Activated naive CD4-positive, alpha-beta T cell treated with anti-CD3 and anti-CD28 coated beads, Interleukin-2, amount 50 U/mL, for 24 hours (primary cell): ENCODE data around the gene BSPRY.
A peak's percentile ranks its signal among the peaks of the same experiment; 100 is the strongest.
"Not testable (repeated sequence)": the region's sequence is repeated elsewhere in the genome, so short reads cannot be mapped to it uniquely, and the experiment has no call there.

ENCODE experiments used
- H3K27ac Mint-ChIP-seq: one replicate; pipeline ENCODE4 v1.8.0; 2021; ENCODE audit warnings: mild to moderate bottlenecking, mixed read lengths
- H3K27me3 Mint-ChIP-seq: one replicate; pipeline ENCODE4 v1.8.0; 2021; ENCODE audit warnings: mixed read lengths
- H3K36me3 Mint-ChIP-seq: one replicate; pipeline ENCODE4 v1.8.0; 2021; ENCODE audit warnings: mixed read lengths
- H3K4me1 Mint-ChIP-seq: one replicate; pipeline ENCODE4 v1.8.0; 2021; ENCODE audit warnings: mixed read lengths
- H3K4me3 Mint-ChIP-seq: one replicate; pipeline ENCODE4 v1.8.0; 2021; ENCODE audit warnings: mild to moderate bottlenecking, mixed read lengths
- H3K9me3 Mint-ChIP-seq: one replicate; pipeline ENCODE4 v1.8.0; 2021; ENCODE audit warnings: mixed read lengths

The BSPRY gene

DNA sequence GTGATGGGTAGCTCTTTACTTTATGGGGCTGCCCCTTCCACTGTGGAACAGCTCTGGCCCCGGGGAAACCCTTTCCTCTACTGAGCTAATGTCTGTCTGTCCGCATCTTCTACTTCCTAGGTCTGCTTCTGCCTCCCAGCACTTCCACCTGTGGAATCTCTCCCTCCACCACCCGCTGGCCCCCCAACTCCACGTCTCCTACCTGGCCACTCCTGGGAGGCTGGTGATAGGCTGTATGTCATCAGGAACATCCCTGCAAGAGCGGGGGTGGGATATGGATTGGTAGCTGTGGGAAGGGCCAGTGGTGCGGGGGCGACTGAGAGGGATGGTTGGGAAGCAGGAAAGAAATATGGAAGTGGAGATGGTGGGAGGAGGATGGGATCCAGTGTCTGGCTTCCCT lies 42.6 kb downstream of the BSPRY start:
- Mint-ChIP-seq H3K27ac (no peak overlapping the region), H3K9me3 (no peaks in the 10 kb centered on the region), H3K4me1 (peaks cover 4% of the 10 kb centered on the region), H3K4me3 (no peak overlapping the region), H3K36me3 (peaks cover 8% of the 10 kb centered on the region), H3K27me3 (no peaks in the 10 kb centered on the region)

DNA sequence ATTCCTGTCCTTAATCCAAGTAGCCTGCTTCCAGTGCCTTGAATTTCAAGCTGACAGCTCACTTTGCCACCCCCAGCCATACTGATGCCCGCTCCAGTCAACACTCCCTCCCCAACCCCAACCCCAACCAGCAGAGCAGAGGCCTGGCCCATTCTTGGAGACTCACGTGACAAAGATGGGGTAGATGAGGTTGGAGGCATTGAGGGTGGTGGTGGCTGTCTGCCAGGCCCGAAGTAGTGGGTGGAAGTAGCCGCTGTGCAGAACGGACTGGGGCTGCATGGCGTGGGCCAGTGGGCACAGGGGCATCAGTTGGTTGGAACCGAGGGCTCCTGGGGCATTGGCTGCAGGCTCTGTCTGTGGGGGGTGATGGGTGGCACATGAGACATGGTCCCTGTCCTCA lies 43.9 kb downstream of the BSPRY start:
- H3K27me3 Mint-ChIP-seq = no peaks in the 10 kb centered on the region
- H3K27ac Mint-ChIP-seq = no peak overlapping the region
- H3K9me3 Mint-ChIP-seq = no peaks in the 10 kb centered on the region
- peaks cover 4% of the 10 kb centered on the region for H3K36me3 Mint-ChIP-seq
- no peak overlapping the region for H3K4me3 Mint-ChIP-seq
- H3K4me1 Mint-ChIP-seq = peaks cover 4% of the 10 kb centered on the region

DNA sequence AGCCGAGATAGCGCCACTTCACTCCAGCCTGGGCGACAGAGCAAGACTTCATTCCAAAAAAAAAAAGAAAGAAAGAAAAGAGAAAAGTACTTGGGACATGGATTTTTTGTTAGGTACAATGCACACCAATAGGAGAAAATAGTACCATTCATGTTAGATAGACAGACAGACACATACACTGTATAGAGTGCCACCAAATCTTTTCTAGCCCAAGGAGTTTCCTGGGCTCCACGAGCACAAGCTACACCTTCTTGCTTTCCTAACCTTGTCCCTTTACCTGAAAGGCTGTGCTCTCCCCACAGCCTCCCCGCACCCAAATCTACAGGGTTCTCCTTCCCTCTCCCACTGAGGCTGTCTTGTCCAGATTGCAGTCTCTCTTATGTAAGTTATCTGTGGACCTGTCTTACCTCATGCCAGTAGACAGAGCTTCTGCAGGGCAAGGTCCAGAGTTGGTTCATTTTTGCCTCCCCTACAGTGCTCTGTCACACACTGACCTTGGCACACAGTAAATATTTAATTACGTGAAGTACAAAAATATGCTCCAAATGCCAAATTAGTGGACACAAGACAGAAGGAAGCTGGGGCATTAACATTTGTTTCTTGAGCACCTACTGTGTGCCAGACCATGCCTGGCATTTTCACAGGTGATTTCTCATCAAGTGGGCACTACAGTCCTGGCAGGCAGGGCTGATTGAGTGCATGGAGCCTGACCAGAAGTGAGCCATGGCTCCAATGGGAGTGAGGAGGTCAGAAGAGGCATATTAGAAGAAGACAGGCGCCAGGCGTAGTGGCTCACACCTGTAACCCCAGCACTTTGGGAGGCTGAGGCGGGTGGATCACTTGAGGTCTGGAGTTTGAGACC lies 45.9 kb downstream of the BSPRY start:
- peaks cover 2% of the 10 kb centered on the region for H3K36me3 Mint-ChIP-seq
- H3K27ac Mint-ChIP-seq = no peak overlapping the region
- no peaks in the 10 kb centered on the region for H3K9me3 Mint-ChIP-seq
- no peaks in the 10 kb centered on the region for H3K27me3 Mint-ChIP-seq
- no peak overlapping the region for H3K4me3 Mint-ChIP-seq
- peaks cover 21% of the 10 kb centered on the region for H3K4me1 Mint-ChIP-seq

DNA sequence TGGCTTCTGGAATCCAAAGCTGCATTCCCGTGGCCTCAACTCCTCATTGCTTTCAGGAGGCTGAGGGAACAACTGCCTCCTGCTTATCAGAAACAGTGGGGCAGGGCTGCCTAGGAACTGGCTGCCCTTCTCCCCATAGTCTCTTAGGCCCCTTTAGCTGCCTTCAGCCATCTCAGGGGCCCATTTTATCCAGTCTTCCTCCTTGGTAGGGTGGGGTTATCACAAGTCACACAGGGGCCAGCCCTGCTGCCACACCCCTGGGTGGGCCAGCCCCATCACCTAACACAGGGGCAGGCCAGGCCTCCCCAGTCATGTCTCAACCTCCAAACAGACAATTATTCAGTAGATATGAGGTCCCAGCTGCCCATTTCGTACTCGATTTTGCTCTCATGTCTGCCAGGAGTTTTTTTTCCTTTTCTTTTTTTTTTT lies 47.9 kb downstream of the BSPRY start:
- Mint-ChIP-seq H3K4me1 (peaks cover 29% of the 10 kb centered on the region), H3K27ac (no peak overlapping the region), H3K27me3 (no peaks in the 10 kb centered on the region), H3K4me3 (no peak overlapping the region), H3K9me3 (no peaks in the 10 kb centered on the region), H3K36me3 (peaks cover 2% of the 10 kb centered on the region)

DNA sequence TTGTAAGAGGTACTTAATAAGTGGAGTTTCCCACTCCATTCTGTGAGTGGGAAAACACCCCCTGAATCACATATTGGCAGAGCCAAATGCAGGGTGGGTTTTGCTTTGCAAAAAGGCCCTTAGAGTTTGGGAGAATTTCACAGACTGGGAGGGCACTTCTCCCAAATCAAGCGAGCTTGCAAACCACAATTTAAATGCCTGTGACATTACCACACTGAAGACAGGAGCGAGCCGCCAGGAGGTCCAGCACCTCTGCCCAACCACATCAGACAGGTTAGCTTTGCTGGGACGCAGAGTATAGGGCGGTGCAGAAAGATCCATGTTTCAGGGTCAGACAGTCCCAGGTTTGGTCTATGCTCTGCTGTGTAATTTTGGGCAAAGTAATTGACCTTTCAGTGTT lies 49.5 kb downstream of the BSPRY start:
- Mint-ChIP-seq H3K27ac (no peak overlapping the region), H3K27me3 (no peaks in the 10 kb centered on the region), H3K36me3 (peaks cover 2% of the 10 kb centered on the region), H3K4me3 (peak overlapping the region; percentile 72), H3K9me3 (no peaks in the 10 kb centered on the region), H3K4me1 (peaks cover 29% of the 10 kb centered on the region)

DNA sequence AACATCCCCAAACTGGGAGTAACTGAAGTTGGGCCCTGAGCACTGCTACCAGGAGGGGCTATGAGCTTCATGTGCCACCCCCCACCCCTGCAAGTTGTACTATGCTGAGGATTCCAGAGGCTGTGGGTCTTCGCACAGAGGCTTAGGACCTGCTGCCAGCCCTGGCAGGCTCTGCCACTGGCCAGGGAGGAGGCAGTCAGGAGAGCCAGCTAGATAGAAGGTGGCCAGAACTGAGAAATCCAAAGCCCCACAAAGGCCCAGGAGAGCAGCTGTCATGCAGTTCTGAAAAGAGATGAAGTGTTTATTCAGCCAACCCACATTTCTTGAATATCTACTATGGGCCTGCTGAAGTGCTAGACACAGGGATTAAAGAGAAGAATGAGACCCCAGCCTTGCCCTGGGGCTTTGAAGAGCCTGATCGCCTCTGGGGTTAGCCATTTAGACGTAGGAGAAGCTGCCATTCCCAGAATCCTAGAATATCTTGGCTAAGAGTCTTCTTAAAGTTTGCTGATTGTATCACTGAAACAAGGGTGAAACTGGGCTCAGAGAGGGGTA lies 50.4 kb downstream of the BSPRY start:
- H3K9me3 Mint-ChIP-seq = no peaks in the 10 kb centered on the region
- H3K4me3 Mint-ChIP-seq = peak overlapping the region; percentile 72
- no peaks in the 10 kb centered on the region for H3K27me3 Mint-ChIP-seq
- H3K27ac Mint-ChIP-seq = peak overlapping the region; percentile 55
- peaks cover 2% of the 10 kb centered on the region for H3K36me3 Mint-ChIP-seq
- H3K4me1 Mint-ChIP-seq = peaks cover 29% of the 10 kb centered on the region

DNA sequence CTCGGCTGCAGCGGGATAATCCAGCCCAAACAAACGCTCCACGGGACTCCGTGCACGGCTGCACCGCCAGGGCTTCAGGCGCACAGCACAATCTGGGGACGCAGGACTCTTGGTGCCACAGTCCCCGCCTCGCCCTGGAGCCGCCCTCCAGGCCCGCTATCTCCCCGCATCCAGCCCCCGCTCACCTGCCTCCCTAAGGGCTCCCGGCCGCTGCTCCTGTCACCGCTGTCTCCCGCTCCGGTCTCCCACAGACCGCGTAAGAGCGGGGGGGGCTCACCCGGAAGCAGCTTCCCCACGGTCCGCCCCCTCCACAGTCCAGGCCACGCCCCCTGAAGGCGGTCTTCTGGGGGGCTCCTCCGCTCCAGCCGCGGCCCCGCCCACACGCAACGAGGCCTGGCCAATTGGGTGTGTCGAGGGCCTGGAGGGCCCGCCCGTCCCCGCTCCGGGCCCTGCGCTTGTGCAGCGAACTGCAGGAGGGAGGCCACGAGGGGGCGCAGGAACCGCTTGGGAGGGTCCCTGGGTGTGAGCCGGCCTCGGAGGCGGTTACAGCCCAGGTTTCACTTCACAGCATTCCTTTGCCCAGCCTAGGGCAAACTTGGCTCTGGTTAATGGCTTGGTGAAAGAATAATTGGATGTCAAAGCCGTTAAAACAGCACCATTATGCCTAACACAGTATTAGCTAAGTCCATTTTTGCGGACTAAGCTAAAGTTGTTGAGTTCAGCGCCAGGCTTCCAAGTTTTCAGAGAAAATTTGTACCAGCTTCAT lies 51.9 kb downstream of the BSPRY start, which contains the start of gene ALAD:
Gene ALAD, minus strand, starts transcription at position 258 of the 766 bp plus-strand sequence. CDS start 7,725 bp downstream, outside the sequence.
- Mint-ChIP-seq H3K27ac (peak within 1 kb of the TSS; percentile 36), H3K27me3 (no peaks in the 10 kb centered on the region), H3K9me3 (no peaks in the 10 kb centered on the region), H3K4me3 (peak within 1 kb of the TSS; percentile 93), H3K4me1 (peaks cover 24% of the 10 kb centered on the region), H3K36me3 (no peaks in the 10 kb centered on the region)

DNA sequence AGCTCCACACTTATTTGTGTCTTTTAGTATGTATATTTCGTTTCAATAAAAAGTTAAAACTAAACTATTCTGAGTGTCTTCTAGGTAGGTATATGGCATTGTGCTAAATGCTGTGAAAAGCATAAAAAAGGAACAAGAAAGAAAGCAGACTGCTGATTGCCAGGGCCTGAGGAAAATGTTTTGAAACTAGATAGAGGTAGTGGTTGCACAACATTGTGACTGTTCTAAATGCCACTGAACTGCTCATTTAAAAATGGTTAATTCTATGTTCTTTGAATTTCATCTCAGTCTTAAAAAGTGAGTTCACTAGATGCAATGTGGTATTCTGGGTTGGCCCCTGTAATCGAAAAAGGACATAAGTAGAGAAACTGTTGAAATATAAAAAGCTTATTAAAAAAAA lies 54.3 kb downstream of the BSPRY start:
- Mint-ChIP-seq H3K36me3 (peaks cover 10% of the 10 kb centered on the region), H3K27me3 (no peaks in the 10 kb centered on the region), H3K4me1 (peaks cover 43% of the 10 kb centered on the region), H3K27ac (no peak overlapping the region), H3K9me3 (no peaks in the 10 kb centered on the region), H3K4me3 (no peak overlapping the region)

DNA sequence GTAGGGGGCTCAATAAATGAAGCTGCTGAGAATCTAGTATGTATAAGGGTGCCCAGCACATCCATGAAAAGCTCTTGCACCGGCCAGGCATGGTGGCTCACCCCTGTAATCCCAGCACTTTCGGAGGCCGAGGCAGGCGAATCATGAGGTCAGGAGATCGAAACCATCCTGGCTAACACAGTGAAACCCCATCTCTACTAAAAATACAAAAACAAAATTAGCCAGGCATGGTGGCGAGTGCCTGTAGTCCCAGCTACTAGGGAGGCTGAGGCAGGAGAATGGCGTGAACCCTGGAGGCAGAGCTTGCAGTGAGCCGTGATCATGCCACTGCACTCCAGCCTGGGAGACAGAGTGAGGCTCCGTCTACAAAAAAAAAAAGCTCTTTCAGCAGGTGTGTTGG lies 57.0 kb downstream of the BSPRY start:
- H3K4me3 Mint-ChIP-seq, H3K9me3 Mint-ChIP-seq, H3K27me3 Mint-ChIP-seq, H3K27ac Mint-ChIP-seq: not testable (repeated sequence)
- Mint-ChIP-seq H3K4me1 (peaks cover 33% of the 10 kb centered on the region), H3K36me3 (peaks cover 16% of the 10 kb centered on the region)

DNA sequence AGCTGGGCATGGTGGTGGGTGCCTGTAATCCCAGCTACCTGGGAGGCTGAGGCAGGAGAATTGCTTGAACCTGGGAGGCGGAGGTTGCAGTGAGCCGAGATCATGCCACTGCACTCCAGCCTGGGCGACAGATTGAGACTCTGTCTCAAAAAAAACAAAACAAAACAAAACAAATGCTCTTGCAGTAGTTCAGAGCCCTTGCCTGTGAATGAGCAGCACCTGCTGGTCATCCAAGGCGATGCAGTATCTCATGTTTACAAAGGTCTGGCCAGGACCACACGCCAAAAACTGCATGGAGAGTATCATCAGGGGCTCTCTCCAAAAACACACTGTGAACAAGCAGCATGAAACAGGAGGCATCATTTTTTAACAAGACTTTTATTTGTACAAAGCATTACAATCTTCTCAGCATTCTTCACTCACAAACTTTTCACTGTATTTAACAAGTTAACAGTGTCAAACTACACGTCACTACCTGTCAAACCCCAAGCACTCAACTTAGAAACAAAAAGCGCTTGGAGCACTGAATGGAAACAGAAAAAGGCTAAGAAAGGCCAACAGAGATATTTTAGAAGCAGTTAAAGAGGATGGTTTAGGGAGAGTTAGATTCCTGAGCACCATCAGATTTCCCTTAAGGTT lies 57.7 kb downstream of the BSPRY start:
- H3K27me3 Mint-ChIP-seq, H3K9me3 Mint-ChIP-seq: not testable (repeated sequence)
- peaks cover 27% of the 10 kb centered on the region for H3K4me1 Mint-ChIP-seq
- H3K4me3 Mint-ChIP-seq = peak overlapping the region; percentile 90
- peak overlapping the region; percentile 60 for H3K27ac Mint-ChIP-seq
- peaks cover 16% of the 10 kb centered on the region for H3K36me3 Mint-ChIP-seq

DNA sequence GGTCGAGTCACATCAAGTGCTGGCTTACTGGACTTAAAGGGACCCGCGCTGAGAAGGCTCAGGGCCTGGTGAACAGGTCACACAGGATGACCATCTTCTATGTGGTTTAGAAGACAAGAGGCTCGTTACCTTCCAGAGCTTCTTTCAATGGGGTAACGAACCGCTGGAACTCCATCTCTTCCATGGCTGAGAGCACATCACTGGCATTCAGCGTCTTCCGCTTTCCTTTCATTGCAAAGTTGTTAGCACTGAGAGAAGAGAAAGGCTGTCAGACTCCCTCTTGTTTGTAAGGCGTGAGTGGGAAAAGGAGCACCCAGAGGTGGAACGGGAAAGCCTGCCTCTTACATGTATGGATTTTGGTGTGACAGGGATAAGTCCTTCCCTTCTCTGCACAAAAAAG lies 60.1 kb downstream of the BSPRY start:
- H3K36me3 Mint-ChIP-seq = peaks cover 16% of the 10 kb centered on the region
- peak overlapping the region; percentile 90 for H3K4me3 Mint-ChIP-seq
- peak overlapping the region; percentile 99 for H3K27ac Mint-ChIP-seq
- H3K9me3 Mint-ChIP-seq = no peaks in the 10 kb centered on the region
- no peaks in the 10 kb centered on the region for H3K27me3 Mint-ChIP-seq
- H3K4me1 Mint-ChIP-seq = peaks cover 27% of the 10 kb centered on the region

DNA sequence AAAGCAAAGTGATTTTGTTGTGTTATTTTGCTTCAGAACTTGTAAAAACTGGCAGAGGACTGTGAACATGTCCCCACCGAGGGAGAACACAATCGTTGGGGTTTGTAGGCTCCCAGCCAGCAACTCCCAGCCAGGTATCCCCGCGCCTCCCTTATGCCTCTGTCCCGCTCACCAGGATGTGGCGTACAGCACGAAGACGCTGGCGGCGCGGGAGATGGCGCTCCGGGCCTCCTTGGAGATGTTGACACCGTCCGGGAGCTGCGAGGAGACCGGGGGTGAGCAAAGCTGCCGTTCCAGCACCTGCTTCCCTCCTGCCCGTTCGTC lies 60.5 kb downstream of the BSPRY start:
- H3K9me3 Mint-ChIP-seq = no peaks in the 10 kb centered on the region
- peak overlapping the region; percentile 90 for H3K4me3 Mint-ChIP-seq
- peaks cover 27% of the 10 kb centered on the region for H3K4me1 Mint-ChIP-seq
- no peaks in the 10 kb centered on the region for H3K27me3 Mint-ChIP-seq
- H3K27ac Mint-ChIP-seq = peak overlapping the region; percentile 99
- H3K36me3 Mint-ChIP-seq = peaks cover 16% of the 10 kb centered on the region

DNA sequence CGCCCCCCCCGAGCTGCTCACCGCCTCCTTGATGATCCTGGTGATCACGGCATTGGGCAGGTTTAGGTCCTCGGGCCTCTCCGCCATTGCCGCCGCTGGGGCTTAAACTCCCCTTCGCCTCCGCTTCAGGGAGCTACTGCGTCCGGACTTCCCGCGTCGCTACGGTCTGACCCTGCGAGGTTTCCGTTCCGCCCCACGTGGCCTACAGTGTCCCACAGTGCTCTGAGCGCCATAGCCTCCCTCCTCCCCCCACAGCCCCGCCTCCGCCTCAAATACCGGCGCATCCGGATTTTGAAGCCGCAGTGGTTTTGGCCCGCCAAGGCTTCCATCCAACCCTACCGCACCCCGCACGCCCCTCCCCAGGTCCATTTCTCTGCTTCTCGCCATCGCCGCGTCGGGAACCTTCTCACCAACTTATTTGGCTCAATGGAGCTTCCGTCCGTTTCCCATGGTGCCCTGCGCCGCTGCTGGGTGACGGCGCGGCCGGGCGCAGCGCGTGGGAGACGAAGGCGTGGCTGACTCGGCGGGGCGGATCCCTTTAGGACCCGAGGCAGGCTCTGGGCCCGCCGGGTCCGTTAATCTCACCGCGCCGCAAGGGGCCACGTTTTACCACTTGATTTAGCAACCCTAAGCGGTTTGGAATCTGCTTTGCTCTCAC lies 61.0 kb downstream of the BSPRY start, which contains the start of the genes C9orf43 and POLE3:
Gene C9orf43, plus strand, starts transcription at position 541 of the 658 bp plus-strand sequence. CDS start 2,747 bp downstream, outside the sequence.
Gene POLE3, minus strand, starts transcription at position 469 of the 658 bp plus-strand sequence. Its CDS starts 382 bp downstream, at position 87.
- H3K4me1 Mint-ChIP-seq = peaks cover 27% of the 10 kb centered on the region
- no peaks in the 10 kb centered on the region for H3K9me3 Mint-ChIP-seq
- peak within 1 kb of the TSS; percentile 99 for H3K27ac Mint-ChIP-seq
- H3K4me3 Mint-ChIP-seq = peak within 1 kb of the TSS; percentile 90
- H3K27me3 Mint-ChIP-seq = no peaks in the 10 kb centered on the region
- H3K36me3 Mint-ChIP-seq = peaks cover 16% of the 10 kb centered on the region

DNA sequence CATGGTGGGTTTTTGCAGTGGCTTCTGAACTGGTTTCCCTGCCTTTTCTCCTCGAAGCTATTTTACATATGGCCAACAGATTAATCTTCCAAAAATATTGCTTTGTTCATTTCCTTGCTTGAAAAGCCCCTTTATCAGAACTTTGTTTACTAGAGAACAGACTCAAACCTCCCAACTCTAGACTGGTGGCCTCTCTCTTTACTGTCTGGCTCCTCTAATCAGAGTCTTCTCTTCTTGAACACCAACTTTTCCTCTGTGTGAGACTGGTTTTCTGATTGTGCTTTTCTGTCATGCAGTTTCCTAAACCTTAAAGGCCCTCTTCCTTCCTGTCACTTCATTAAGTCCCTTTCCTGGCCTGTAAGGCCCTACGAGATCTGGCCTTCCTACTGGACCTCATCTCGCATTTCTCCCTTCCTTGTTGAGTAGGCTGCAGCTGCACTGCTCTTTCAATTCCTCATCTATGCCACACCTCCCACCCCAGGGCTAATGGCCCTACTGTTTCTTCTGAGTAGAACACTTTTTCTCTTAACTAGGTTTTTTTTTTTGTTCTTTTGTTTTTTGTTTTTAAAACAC lies 66.9 kb downstream of the BSPRY start:
- Mint-ChIP-seq H3K27ac (no peak overlapping the region), H3K4me3 (no peak overlapping the region), H3K36me3 (no peaks in the 10 kb centered on the region), H3K9me3 (no peaks in the 10 kb centered on the region), H3K27me3 (no peaks in the 10 kb centered on the region), H3K4me1 (no peaks in the 10 kb centered on the region)

DNA sequence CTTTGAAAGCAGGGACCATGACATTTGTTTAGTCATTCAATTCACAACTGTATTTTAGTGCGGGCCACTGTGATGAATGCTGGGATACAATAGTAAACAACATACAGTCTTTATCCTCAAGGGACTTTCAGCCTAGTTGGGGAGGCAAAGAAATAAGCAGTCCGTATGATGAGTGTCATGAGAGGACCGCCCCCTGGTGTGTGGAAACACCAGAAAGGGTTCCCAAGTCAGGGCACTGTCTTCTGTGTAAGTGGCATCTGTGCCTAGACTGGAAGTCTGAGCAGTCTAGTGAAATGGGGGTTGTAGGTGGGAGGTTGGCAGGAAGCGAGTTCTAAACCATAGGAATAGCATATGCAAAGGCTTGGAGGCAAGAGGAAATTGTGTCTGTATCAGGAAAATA lies 68.0 kb downstream of the BSPRY start:
- no peaks in the 10 kb centered on the region for H3K9me3 Mint-ChIP-seq

More for the DNA sequence above, 68.0 kb downstream of the BSPRY start:
- Mint-ChIP-seq H3K36me3 (no peaks in the 10 kb centered on the region), H3K27me3 (no peaks in the 10 kb centered on the region), H3K4me1 (no peaks in the 10 kb centered on the region), H3K4me3 (no peak overlapping the region), H3K27ac (no peak overlapping the region)
